Left renal pelvis (tissue), 4 donors: Measurements from ENCODE around the gene LCNL1. TPM values are rescaled to one million over a fixed set of nuclear protein-coding genes. Genes with fewer than 3 reads are reported as not detected.
"Not testable (repeated sequence)": the region's sequence is repeated elsewhere in the genome, so short reads cannot be mapped to it uniquely, and the experiment has no call there.

Experiments
- DNase-seq, 4 donors: peaks; one replicate each; pipeline ENCODE4 v3.0.0-alpha.2; 2013; ENCODE audit warnings: low read depth in 4 of 4, low spot score in 3 of 4
- polyA plus RNA-seq, 4 donors: library from polyadenylated mRNA; unstranded; fragments of 120-200 nt; gene quantifications; one replicate each; pipeline ENCODE4 v1.2.1, GENCODE V29; 2013; ENCODE audit not compliant: insufficient read length in 4 of 4

Gene LCNL1
- polyA plus RNA-seq, 4 donors, result 0.11 to 0.45 (median 0.13) TPM; not detected in 1

DNA sequence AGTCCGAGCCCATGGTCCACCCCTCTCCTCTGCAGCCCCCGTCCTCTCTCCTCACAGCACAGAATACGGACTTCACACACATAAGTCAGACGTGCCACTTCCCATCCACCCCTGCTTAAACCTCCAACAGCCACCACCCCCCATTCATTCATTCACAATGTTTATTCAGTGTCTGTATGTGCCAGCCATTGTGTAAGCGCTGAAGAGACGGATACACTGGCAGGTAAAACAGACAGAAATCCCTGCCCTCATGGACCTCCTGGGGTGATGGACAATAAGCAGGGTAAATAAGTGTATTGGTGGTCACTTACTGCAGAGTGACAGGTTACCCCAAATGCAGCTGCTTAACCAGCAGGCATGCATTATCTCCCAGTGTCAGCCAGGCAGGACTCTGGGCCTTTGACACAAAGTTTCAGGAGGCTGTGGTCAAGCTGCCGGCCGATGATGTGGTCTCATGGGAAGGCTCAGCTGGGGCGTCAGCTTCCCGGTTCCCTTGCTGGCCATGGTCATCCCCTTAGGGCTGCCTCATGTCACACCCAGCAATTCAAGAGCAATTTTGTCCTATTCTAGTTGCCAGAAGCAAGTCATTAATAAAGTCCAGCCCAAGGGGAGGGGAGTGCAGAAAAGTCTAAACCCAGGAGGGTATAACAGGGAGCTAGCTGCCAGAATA, 7.6 kb downstream of the LCNL1 start:
- DNase-seq, result no peak

DNA sequence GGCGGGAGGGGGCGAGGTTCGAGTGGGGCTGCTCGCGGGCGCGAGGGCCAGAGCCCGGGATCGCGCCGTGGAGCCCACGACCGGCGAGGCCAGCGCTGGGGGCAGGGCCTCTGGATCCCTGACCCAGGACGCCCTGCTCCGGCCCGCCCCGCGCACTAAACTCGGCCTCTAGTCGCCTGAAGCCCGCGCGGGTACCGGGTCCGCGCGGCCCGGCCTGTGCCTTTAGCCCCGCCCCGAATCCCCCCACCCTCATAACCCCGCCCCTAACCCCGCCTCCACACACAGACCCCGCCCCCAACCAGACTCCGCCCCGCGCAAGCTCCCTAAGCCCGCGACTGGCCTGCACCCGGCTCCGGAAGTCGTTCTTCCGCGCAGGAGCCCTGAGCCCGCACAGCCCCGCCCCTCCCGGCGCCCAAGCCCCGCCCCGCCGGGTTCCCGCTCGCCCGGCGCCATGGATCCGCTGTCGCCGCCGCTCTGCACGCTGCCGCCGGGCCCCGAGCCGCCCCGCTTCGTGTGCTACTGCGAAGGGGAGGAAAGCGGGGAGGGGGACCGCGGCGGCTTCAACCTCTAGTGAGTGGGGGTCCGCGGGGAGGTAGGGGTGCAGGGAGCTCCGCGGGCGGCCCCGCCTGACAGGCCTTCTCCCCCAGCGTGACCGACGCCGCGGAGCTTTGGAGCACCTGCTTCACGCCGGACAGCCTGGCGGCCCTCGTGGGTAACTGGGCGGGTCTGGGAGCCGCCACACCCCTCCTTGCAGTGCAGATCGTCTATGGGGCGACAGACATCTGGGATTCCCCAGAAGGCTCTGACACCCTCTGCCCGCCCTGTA, 9.4 kb downstream of the LCNL1 start, which contains the start of gene PAXX:
Gene PAXX, plus strand, starts transcription at position 430 of the 826 bp plus-strand sequence. Its CDS starts 22 bp downstream, at position 452.
- peak; percentile 52 to 77 (median 71) for DNase-seq

DNA sequence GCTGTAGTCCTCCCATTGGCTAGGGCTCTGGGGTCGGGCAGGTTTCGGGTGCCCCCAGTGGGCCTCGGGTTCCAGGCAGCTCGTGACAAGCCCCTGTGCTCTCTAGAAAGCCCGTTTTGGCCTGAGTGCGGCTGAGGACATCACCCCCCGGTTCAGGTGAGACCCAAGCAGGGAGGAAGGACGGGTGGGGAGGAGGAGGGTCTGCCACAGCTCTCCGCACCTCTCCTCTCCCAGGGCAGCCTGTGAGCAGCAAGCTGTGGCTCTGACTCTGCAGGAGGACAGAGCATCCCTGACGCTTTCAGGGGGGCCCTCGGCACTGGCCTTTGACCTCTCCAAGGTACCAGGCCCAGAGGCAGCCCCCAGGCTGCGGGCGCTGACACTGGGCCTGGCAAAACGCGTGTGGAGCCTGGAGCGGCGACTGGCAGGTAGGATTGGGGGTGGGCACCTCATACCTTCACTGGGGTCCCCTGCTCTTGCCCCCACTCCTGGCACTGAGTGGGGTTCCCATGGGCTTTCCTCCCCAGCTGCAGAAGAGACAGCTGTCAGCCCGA, 10.1 kb downstream of the LCNL1 start:
- no peak for DNase-seq

DNA sequence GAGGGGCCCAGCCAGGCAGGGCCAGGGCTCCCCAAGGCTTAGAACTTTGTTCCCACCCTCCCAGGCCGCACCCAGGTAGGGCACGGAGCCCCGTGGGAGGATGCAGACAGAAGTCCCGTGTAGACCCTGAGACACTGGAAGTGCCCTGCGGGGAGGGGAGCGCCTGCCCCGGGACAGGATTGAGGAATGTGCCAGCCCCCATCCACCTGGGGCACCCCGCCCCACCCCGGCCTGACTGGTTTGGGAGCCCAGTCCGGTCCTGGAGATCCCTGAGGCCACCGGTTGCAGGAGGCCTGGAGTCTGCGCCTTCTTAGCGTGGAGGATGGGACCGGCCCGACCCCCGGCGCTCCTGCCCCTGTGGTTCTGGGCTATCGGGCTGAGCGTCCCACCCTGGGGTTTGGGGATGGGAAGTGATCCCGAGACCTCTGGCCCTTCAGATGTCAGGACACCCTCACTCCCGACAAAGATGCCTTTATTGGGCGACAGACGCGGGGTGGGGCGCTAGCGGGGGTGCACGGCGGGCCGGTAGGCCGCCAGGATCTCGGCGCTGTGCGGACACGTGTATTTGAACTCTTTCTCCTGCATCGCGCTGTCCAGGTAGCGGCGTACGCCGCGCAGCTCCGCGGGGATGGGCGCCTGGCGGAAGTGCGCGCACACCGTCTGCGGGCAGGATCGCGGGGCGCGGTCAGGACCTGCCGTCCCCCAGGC, 11.5 kb downstream of the LCNL1 start:
- no peak for DNase-seq

DNA sequence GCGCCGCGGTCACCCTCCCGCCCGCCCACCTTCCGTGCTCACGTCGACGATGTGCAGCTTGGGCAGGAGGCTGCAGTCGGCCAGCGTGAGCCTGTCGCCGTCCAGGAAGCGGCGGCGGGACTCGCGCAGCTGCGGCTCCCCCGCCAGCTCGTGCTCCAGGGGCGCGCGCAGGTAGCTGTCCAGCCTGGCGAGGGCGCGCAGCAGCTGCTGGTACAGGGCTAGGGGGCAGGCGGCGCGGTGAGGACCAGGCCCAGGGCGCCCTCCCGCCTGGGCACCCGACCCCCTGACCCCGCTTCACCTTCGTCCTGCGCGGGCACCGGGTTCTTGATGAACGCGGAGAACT, 12.1 kb downstream of the LCNL1 start:
- no peak for DNase-seq

DNA sequence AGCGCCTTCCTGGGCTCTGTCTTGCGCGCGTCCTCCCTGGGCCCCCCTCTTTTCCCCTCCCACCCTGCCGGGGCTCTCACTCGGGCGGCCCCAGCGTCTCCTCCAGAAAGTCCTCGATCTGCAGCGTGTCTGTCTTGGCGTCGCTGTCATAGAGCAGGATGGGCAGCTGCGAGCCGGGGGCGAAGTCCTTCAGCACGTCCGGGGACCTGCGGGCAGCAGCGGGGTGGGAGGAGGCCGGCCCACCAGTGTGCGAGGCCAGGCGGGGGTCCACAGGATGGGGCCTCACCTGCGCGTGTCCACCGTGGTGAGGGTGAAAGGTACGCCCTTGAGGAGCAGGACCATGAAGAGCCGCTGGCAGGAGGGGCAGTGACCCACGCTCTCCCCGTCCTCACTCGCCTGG, 12.6 kb downstream of the LCNL1 start:
- DNase-seq, result no peak

DNA sequence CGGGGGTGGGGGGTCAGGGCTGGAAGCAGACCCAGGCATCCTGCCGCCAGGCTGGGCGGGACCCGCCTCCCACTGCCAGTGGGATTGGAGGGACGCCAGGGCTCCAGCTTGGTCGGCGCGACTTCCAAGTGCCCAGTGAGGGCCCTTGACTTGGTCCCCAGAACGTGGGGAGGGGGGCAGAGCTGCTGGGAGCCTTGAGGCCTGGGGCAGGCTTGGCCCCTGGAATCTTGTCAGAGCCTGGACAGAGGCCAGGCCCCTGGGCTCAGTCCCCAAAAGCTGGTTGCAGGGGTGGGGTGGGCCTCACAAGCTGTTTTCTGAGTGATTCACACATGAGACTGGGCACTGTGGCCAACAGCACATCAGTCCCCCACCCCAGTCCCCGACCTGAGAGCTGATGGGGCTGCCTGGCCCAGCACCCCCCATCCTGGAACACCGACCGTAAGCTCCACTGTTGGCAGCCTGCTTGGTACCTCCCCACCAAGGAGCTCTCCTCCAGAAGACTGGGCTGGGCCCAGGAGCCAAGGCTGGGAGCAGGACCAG, 13.0 kb downstream of the LCNL1 start:
- no peak for DNase-seq

DNA sequence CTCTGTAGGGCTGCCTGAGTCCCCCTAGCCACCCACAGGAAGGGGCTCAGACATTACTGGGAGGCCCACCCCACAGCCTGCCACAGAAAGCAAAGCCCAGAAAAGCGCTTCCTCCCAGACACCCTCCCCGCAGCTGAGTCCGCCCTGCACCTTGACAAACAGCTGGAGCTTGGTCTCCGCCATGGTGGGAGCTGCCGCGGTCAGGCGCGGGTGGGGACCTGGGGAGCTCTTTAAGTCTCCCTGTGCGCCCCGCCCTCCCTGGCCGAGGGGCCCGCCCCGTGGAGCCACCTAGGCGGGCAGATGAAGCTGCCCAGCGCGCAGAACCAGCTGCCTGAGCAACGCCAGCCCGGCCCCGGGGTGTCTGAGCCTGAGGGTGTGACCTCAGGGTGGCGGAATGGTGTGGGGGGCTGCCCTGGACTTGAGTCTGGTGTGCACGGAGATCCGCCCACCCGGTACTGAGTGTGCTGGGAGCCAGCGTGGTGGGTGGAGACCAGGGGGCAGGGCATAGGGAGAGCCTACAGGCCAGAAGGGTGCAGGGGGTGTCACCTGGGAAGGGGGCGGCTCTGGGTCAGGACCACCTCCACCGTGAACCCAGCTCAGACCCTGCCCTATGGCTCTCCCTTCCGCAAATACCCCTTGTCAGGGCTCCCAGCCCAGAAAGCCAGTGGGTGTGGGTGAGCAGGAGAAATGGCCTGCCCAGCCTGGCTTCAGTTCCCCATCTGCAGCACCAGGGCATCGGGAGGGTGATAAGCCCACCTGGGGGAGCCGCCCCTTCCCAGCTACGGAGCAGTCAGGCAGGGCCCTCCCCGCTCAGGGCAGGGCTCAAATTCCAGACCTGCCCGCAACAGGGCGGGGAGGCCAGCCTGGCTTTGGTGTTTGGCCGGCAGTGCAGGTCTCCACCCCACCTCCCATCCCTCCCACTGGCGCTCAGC, 13.8 kb downstream of the LCNL1 start, which contains the start of gene CLIC3:
Gene CLIC3, minus strand, starts transcription at position 208 of the 932 bp plus-strand sequence. Its CDS starts 25 bp downstream, at position 183.
- DNase-seq, result no peak

DNA sequence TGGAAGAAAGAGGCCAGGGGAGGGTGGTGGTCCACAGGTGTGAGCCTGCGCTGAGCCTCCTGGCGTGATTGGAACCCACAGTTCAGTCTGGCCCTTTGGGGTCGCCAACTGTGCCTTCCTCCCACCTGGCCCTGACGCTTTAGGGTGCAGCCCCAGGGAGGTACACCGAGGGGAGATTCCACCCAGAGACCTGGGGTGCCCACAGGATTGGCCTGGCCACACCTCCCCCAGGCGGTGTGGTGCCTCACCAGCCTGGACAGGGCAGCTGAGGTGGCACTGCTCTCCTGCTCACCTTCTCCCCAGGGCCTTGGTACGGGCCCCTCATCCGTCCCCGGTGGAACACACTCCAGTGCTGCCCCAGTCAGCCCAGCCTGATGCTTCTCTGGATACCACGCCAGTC, 14.6 kb downstream of the LCNL1 start:
- no peak for DNase-seq

DNA sequence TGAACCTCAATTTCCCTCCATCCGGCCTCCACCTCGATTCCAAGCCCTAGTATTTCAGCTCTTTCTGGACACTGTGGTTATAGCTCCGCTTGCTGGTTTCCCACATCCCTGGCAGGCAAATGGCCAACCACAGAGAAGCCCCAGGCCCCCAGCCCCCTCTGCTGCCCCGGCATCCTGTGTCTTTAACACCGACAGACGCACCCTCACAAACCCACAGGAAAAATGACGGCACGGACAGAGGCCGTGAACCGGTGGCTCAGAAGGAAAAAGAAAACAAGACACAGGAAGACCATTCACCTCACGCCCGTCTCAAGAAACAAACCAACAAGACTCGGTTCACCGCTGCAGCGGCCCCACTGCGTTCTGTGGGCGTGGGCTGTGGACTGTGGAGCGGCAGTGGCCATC, 15.0 kb downstream of the LCNL1 start:
- no peak for DNase-seq

DNA sequence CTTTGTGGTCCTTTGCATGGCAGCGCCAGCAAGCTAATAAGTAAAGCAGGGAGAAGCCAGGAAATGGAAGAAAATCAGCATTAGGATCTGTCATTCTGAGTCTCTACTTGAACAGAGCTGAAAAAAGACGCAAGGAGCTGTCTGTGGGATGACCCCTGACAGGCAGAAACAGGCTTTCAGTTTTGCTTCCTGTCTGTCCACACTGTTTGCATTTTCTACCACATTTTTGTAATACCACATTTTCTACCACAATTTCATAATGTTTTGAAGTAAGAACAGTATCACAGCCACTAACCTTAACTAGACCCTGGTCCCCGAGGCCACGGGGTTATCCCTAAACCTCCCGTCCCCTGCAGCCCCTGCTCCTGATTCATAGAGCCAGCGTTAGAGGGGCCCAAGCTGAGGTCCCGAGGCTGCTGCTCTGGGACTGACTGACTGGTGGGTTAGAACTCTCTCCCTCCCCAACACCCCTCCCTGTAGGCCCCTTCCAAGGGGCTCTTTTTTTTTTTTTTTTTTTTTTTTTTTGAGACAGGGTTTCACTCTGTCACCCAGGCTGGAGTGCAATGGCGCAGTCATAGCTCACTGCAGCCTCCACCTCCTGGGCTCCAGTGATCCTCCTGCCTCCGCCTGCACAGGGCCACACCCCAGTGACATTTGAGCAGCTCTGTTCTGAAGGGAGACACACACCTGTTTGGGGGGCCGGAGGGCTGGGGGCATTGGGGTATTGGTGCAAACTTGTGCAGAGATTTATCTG, 17.6 kb downstream of the LCNL1 start:
- no peak for DNase-seq

DNA sequence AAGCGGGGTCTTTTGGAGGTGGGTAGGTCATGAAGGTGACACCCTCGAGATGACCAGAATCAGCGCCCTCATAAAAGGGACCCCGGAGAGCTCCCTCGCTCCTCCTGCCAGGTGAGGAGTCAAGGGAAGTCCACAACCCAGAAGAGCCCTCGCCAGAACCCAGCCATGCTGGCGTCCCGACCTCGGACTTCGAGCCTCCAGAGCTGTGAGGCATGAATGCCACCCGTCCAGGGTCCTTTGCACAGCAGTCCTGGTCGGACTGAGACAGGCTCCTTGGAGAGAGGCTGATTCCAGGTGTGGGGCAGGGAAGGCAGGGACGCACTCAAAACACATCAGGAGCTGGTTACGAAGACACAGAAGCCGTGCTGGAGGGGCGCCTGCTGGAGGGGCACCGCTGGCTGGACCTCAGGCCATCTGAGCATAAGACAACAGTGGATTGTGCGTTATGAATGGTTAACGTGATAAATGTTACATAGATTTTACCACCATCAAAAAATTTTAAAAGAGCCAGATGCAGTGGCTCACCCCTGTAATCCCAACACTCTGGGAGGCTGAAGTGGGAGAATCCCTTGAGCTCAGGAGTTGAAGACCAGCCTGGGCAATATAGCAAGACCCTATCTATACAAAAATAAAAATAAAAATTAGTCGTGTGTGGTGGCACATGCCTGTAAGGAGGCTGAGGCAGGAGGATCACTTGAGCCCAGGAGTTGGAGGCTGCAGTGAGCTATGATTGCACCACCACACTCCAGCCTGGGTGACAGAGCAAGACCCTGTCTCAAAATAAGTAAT, 19.3 kb downstream of the LCNL1 start:
- DNase-seq, result no peak

DNA sequence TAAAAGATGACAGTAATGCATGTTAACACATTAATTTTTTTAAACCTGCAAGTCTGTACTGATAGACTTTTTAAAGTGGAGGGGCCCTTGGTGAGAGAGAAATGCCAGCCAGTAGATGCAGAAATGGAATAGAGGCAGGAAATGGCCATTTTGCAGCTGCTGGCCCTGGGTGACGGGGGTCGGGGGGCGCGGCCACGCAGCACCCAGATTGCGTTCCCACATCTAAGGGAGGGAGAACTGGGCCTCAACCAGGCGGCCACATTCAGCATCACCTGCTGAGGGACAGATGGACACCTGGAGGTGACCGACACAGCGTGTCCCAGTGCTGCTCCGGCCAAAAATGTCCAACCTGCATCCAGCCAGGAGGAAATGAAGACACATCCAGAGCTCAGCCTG, 19.9 kb downstream of the LCNL1 start:
- DNase-seq, result no peak

DNA sequence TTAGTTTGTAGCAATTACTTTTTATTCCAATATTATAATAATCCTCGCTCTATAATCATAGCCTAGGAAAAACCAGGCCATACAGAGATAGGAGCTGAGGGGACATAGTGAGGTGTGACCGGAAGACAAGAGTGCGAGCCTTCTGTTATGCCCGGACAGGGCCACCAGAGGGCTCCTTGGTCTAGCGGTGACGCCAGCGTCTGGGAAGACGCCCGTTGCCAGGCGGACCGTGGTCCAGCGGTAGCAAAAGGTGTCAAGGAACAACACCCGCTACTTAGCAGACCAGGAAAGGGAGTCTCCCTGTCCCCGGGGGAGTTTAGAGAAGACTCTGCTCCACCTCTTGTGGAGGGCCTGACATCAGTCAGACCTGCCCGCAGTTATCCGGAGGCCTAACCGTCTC, 21.5 kb downstream of the LCNL1 start:
- not testable (repeated sequence) for DNase-seq

DNA sequence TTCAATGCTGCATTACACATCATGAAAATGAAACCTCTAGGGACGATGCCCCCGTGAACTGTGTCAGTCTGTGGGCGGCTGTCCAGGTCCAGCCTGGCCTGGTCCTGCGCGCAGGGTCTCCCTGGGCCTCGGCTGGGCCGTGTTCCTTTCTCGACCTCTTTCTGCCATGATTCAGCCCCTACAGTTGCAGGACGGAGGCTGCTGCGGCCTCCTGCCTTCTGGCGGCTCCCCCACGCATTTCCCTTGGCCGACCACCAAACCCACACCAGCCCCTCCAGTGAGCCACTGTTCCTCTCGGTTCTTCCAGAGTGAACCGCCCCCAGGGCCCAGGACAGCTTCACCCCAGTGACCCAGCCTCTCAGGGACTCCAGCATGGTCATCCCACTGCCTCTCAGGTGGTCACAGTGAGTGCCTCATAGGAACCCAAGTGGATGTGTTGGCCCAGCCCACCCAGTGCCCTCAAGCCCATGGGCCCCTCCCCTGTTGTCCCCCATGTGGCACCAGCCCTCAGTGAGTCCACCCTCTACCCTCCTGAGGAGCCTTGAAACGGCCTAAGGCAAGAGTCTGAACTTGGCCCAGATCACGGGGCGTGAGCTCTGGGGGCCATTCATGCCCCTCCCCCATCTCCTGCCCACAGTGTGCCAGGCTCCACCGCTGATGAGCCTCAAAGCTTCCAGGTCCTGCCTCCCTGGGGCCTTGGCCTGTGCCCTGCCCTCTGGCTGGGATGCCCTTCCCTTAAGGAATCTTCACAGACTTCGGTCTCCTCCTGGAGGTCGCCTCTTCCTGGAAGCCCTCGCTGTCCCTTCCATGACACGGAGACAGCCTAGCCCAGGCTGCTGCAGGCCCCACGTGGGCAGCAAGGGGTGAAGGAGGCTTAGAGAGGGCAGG, 23.6 kb downstream of the LCNL1 start:
- no peak for DNase-seq

DNA sequence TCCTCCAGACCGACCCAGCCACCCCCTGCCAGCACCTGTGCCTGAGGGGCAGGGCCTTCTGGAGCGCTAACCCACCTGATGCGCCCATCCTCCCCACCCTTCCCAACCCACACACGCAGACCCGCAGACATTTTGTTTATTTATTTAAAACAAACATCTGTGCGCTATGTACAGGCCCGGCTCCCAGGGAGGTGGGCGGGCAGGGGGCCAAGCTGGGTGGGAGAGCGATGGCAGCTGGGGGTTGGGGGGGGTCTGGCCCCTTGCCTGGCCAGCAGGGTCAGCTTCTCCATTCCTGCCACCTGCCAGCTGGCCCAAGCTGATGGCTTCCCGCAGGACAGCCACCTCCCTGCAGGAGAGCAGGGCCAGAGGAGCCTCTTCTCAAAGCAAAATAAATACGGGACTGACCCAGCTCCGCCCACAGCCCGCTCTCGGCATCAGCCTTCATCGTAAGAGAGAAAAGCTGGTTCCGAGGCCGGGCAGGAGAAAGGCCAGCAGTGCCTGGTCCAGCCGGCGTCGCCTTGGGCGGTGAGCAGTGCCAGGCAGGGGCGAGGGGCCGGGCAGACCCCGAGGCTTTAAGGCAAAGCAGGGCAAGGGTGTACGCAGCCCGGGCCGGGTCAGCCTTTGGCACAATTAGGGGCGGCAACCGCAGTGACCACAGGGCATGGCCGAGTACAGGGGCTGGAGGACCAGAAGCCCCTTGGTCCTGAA, 24.5 kb downstream of the LCNL1 start:
- DNase-seq, result no peak
